ENCODE data around the gene TMEM141.
"Not testable (repeated sequence)": the region's sequence is repeated elsewhere in the genome, so short reads cannot be mapped to it uniquely, and the experiment has no call there.

The TMEM141 gene

GRCh38 chr9:136820971-136821825, 30.1 kb downstream of the TMEM141 start:
- DNase-seq = no peak

GRCh38 chr9:136821826-136822544, 30.8 kb downstream of the TMEM141 start:
- no peak for DNase-seq

- no peak for DNase-seq
Measured at GRCh38 chr9:136823136-136824046, 32.2 kb downstream of the TMEM141 start.

- DNase-seq = no peak
Measured at GRCh38 chr9:136824496-136825225, 33.5 kb downstream of the TMEM141 start.

- DNase-seq = no peak
Measured at GRCh38 chr9:136825295-136826187, 34.4 kb downstream of the TMEM141 start.

GRCh38 chr9:136826188-136826541, 35.0 kb downstream of the TMEM141 start:
- no peak for DNase-seq

- DNase-seq = no peak
Measured at GRCh38 chr9:136826703-136827582, 35.8 kb downstream of the TMEM141 start.

- DNase-seq = no peak
Measured at GRCh38 chr9:136827794-136828473, 36.8 kb downstream of the TMEM141 start.

GRCh38 chr9:136828474-136829140, 37.5 kb downstream of the TMEM141 start:
- no peak for DNase-seq

GRCh38 chr9:136829412-136829811, 38.3 kb downstream of the TMEM141 start:
- DNase-seq = no peak

GRCh38 chr9:136829981-136830885, 39.1 kb downstream of the TMEM141 start:
- no peak for DNase-seq

GRCh38 chr9:136831002-136831719, 40.0 kb downstream of the TMEM141 start:
- DNase-seq = no peak

GRCh38 chr9:136831720-136832104, 40.6 kb downstream of the TMEM141 start:
- DNase-seq = no peak

- DNase-seq = no peak
Measured at GRCh38 chr9:136832581-136832980, 41.4 kb downstream of the TMEM141 start.

- not testable (repeated sequence) for DNase-seq
Measured at GRCh38 chr9:136833381-136834048, 42.4 kb downstream of the TMEM141 start.

GRCh38 chr9:136835162-136835931, 44.2 kb downstream of the TMEM141 start:
- no peak for DNase-seq

All from NCI-H2171 (cell line).